GM19193 (cell line): ENCODE measurements around the gene OR10H5.

ENCODE experiments used
- POLR2A ChIP-seq: IDR thresholded peaks from 4 replicates; pipeline ENCODE4 v1.6.1; 2011; ENCODE audit not compliant: insufficient read depth, insufficient read length; ENCODE audit errors: extremely low read depth

OR10H5 gene

DNA sequence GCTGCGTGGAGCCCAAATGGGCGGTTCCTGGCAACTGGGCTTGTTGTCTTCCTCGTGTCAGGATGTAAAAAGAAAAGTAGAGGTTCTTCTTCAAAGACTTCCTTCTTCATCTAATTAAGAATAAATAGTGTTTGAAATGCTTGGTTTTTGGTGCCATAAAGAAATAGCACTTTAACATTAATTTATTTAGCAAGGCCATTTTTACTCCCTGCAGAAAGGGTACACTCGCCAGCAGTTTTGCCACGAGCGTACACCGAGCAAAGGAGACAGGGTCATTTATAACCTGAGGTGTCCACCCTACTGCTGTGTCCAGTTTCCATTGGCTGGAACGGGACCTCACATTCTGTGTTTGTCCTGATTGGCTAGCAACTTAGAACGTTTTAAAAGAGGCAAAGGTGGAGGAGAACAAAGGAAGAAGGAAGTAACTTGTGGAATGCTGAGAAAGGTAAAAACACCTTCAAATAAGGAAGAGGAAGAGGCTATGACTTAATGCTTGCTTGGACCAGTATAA is 49.8 kb downstream of the OR10H5 start:
- no peak for TF ChIP-seq POLR2A

DNA sequence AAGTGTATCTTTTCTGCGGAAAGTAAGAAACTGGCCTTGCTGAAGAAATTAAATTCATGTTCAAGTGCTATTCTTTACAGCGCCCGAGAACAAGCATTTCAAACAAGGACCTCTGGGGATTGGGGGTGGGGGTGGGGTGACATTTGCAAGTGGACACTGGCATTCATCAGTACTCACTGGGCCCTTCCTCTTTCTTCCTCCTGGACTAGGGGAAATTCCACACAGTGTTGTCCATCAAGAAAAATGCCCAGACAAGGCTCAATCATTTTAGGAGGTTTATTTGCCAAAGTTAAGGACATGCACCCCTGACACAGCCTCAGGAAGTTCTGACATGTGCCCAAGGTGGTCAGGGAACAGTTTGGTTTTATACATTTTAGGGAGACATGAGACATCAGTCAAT is 50.9 kb downstream of the OR10H5 start:
- TF ChIP-seq POLR2A, result no peak

DNA sequence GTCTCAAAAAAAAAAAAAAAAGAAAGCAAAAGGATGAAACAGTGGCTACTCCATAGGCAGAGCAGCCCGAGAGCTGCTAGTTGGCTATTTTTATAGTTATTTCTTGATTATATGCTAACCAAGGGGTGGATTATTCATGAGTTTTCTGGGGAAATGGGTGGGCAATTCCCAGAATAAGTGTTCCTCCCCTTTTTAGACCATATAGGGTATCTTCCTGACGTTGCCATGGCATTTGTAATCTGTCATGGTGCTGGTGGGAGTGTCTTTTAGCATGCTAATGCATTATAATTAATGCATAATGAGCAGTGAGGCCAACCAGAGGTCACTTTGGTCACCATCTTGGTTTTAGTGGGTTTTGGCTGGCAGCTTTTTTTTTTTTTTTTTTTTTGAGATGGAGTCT is 53.4 kb downstream of the OR10H5 start:
- no peak for TF ChIP-seq POLR2A

DNA sequence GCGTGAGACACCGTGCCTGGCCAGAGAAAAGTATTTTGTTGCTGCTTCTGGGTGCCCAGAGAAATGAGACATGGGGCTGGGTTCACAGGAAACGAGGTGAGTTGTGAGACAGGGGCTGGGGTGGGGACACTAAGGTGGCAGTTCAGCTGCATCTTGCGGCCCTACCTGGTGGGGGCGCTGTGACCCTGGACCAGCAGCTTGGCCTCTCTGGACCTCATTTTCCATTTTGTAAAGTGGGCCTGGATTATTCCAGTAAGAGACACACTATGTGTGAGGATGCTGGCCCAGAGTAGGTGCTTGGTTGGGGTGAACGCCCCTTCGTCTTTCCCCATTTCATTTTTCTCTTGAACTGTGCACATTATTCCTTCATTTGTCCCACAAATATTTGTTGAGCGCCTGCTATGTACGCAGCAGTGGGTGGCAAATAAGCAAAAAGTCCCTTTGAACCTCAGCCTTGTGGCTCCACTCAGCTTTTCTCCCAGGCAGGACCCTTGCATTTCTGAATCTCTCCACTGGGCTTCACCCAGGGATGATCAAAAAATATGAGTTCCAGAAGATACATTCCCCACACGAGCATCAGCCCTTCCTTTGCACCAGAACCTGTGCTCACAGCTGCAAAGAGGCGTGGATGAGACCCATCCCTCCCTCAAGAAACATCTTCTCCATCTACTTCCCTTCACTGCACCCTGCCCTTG is 54.6 kb downstream of the OR10H5 start:
- no peak for TF ChIP-seq POLR2A

DNA sequence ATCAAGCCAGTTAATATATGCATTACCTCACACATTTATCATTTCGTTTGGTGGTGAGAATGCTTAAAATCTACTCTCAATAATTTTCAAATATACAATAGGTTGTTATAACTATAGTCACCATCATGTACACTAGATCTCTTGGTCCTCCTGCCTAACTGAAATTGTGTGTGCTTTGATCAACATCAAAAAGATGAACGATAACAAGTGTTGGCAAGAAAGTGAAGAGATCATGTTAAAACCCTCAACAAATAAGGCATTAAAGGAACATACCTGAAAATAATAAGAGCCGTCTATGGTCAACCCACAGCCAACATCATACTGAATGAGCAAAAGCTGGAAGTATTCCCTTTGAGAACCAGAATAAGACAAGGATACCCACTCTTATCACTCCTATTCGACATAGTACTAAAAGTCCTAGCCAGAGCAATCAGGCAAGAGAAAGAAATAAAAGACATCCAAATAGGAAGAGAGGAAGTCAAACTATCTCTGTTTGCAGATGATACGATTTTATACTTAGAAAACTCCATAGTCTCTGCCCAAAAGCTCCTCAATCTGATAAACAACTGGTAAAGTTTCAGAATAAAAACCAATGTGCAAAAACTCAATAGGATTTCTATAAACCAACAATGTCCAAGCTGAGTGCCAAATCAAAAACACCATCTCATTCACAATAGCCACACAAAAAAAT is 55.9 kb downstream of the OR10H5 start:
- no peak for TF ChIP-seq POLR2A

DNA sequence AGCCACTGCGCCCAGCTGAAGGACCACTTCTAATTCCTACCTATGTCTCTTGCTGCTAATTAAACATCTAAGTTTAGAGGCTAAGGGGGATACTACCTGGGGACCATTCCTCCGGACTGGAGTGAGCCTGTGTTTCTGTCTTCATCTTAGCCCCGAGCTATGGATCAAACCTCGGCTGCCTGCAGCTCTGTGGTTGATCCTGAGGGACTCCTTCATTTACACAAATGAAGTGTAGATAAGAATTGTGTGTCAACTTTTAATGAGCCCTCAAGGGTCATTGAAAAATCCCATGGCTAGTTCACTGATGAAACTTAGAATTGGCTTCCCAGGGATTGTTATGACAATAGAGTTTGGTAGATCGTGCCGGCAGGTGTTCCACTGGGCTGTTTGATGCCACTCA is 59.5 kb downstream of the OR10H5 start:
- TF ChIP-seq POLR2A, result no peak

DNA sequence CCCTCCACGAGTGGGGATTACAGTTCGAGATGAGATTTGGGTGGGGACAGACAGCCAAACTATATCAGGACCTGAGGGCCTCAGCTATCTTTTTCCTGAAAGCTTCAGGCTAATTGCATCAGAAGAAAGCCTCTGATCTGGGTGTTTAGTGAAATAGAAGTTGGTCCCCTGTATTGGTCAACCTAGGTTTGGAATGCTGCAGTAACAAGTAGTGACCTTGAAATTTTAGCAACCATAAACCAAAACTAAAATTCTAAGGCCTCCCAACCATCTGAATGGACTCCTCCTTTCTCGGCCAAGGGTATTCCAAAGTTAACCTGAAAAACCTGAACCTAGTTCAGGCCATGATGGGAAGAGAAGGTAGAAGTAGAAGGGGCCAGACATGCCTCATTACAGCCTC is 62.9 kb downstream of the OR10H5 start:
- no peak for TF ChIP-seq POLR2A
